ENCODE measurements around the gene SYT17.

Gene SYT17, protein sequence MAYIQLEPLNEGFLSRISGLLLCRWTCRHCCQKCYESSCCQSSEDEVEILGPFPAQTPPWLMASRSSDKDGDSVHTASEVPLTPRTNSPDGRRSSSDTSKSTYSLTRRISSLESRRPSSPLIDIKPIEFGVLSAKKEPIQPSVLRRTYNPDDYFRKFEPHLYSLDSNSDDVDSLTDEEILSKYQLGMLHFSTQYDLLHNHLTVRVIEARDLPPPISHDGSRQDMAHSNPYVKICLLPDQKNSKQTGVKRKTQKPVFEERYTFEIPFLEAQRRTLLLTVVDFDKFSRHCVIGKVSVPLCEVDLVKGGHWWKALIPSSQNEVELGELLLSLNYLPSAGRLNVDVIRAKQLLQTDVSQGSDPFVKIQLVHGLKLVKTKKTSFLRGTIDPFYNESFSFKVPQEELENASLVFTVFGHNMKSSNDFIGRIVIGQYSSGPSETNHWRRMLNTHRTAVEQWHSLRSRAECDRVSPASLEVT

DNA sequence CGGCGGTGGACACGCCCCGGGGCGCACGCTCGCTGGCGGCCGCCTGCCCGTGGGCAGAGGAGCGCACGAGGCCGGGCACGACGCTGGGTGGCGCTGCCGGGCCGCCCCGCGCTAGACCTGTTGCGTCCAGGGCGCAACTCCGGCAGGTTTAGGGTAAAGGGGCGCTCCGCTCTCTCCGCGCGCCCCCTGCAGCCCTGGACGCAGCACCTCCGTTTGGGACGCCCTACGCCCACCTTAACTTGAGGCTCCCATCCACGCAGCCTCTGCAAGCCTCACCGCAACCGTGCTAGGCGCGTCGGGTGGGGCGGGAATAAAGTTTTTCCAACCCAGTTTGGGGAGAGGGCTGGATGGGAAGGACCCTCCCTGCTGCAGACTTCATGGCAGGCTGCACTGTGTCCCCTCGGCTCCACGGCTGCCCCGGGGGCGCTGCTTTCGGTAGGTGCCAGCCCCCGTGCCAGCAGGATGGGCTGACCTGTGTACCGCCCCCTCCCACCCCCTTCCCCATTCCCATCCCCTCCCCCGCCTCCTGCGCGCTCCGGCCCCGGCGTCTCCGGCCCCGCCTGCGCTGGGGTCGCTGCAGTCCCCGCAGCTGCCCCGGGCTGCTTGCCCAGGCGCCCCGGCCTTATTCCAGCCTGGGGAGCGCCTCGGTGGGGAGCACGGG, at the start of gene SYT17:
Gene SYT17, plus strand, starts transcription at position 531 of the 661 bp plus-strand sequence. CDS start 407 bp downstream, outside the sequence.
- Mint-ChIP-seq H3K36me3 (ENCODE audit: low read depth) (no peaks in the 10 kb centered on the region), H3K4me3 (no peak within 1 kb of the TSS), H3K27ac (no peak within 1 kb of the TSS), H3K4me1 (ENCODE audit: low read depth) (peaks cover 3% of the 10 kb centered on the region), H3K9me3 (peaks cover 4% of the 10 kb centered on the region), H3K27me3 (peaks cover 44% of the 10 kb centered on the region)
- peak; percentile 52 for DNase-seq

- peaks cover 24% of the 10 kb centered on the region for H3K27me3 Mint-ChIP-seq
- peak overlapping the region; percentile 92 for H3K27ac Mint-ChIP-seq
- H3K4me3 Mint-ChIP-seq = peak overlapping the region; percentile 63
- H3K36me3 Mint-ChIP-seq (ENCODE audit: low read depth) = peaks cover 13% of the 10 kb centered on the region
- H3K9me3 Mint-ChIP-seq = no peaks in the 10 kb centered on the region
- no peak for DNase-seq
- H3K4me1 Mint-ChIP-seq (ENCODE audit: low read depth) = peaks cover 35% of the 10 kb centered on the region
These were observed 49.1 kb upstream of the SYT17 start for GRCh38 chr16:19118938-19119431.

DNA sequence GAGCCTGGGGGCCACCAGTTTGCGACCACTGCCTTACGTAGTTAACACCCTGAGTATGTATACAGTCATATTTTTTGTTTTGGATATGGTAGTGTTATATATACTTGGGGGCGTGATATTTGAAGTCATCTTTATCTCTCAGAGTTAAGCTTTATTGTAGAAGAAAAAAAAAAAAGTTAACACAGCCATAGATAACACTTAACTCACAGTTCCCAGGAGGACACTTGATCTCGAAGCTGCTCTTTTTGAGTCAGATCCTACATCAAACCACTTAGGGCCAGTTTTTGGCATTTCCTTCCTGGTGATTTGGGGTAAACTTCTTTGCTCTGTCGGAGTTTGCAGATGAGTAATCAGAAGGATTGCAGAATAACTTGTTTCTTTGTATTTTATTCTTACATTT, 48.5 kb upstream of the SYT17 start:
- Mint-ChIP-seq H3K36me3 (ENCODE audit: low read depth) (peaks cover 13% of the 10 kb centered on the region), H3K27ac (peak overlapping the region; percentile 92), H3K4me3 (peak overlapping the region; percentile 63), H3K27me3 (peaks cover 22% of the 10 kb centered on the region), H3K9me3 (no peaks in the 10 kb centered on the region), H3K4me1 (ENCODE audit: low read depth) (peaks cover 35% of the 10 kb centered on the region)
- no peak for DNase-seq

GRCh38 chr16:19123535-19124178, 44.4 kb upstream of the SYT17 start:
- no peak overlapping the region for H3K4me3 Mint-ChIP-seq
- DNase-seq = no peak
- peaks cover 36% of the 10 kb centered on the region for H3K4me1 Mint-ChIP-seq (ENCODE audit: low read depth)
- H3K36me3 Mint-ChIP-seq (ENCODE audit: low read depth) = peaks cover 6% of the 10 kb centered on the region
- peaks cover 2% of the 10 kb centered on the region for H3K9me3 Mint-ChIP-seq
- H3K27ac Mint-ChIP-seq = no peak overlapping the region
- H3K27me3 Mint-ChIP-seq = peaks cover 7% of the 10 kb centered on the region

DNA sequence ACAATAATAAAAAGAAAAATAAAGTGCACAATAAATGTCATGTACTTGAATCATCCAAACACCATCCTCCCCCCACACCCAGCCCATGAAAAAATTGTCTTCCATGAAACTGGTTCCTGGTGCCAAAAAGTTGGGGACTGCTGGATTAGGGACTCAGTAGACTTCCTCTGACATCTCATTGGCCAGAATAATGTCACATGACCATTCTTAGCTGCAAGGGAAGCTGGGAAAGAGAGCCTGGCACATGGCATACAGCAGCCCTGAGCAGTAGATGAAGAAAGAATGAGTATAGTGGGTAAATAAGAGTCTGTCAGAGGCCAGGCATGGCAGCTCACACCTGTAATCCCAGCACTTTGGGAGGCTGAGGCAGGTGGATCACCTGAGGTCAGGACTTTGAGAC, 41.7 kb upstream of the SYT17 start:
- DNase-seq = no peak
- Mint-ChIP-seq H3K4me3 (no peak overlapping the region), H3K36me3 (ENCODE audit: low read depth) (peaks cover 3% of the 10 kb centered on the region), H3K4me1 (ENCODE audit: low read depth) (peaks cover 37% of the 10 kb centered on the region), H3K27me3 (peaks cover 7% of the 10 kb centered on the region), H3K9me3 (peaks cover 2% of the 10 kb centered on the region), H3K27ac (no peak overlapping the region)

DNA sequence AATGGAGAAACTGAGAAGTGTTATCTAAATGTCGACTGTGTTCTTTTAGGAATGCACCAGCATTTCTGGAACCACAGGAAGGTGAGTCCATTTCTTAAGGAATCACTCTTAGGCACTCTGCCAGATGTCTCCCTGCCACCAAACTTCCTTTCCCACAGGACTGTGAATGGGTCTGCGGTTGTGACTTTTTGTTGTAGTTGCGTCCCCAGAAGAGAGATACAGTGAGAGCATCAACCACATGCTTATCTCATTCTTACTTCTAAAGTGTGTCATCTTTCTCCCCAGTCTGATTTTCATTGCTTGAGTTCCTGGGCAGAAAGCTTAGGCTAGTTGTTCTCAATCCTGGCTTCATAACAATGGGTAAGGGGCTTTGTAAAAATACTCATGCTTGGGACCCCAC, 40.8 kb upstream of the SYT17 start:
- peaks cover 2% of the 10 kb centered on the region for H3K9me3 Mint-ChIP-seq
- H3K36me3 Mint-ChIP-seq (ENCODE audit: low read depth) = peaks cover 3% of the 10 kb centered on the region
- peaks cover 41% of the 10 kb centered on the region for H3K4me1 Mint-ChIP-seq (ENCODE audit: low read depth)
- DNase-seq = no peak
- H3K27ac Mint-ChIP-seq = peak overlapping the region; percentile 67
- peak overlapping the region; percentile 37 for H3K4me3 Mint-ChIP-seq
- peaks cover 2% of the 10 kb centered on the region for H3K27me3 Mint-ChIP-seq

- DNase-seq = no peak
- Mint-ChIP-seq H3K9me3 (peaks cover 2% of the 10 kb centered on the region), H3K36me3 (ENCODE audit: low read depth) (peaks cover 3% of the 10 kb centered on the region), H3K27ac (peak overlapping the region; percentile 67), H3K4me3 (peak overlapping the region; percentile 37), H3K27me3 (peaks cover 2% of the 10 kb centered on the region), H3K4me1 (ENCODE audit: low read depth) (peaks cover 41% of the 10 kb centered on the region)
These were observed 40.3 kb upstream of the SYT17 start for GRCh38 chr16:19127674-19128131.

- Mint-ChIP-seq H3K27me3 (peaks cover 2% of the 10 kb centered on the region), H3K9me3 (peaks cover 2% of the 10 kb centered on the region), H3K36me3 (ENCODE audit: low read depth) (peaks cover 3% of the 10 kb centered on the region), H3K27ac (no peak overlapping the region), H3K4me1 (ENCODE audit: low read depth) (peaks cover 41% of the 10 kb centered on the region), H3K4me3 (no peak overlapping the region)
- no peak for DNase-seq
These were observed 39.4 kb upstream of the SYT17 start for GRCh38 chr16:19128454-19129200.

- H3K4me3 Mint-ChIP-seq = no peak overlapping the region
- no peaks in the 10 kb centered on the region for H3K27me3 Mint-ChIP-seq
- peaks cover 3% of the 10 kb centered on the region for H3K36me3 Mint-ChIP-seq (ENCODE audit: low read depth)
- peaks cover 41% of the 10 kb centered on the region for H3K4me1 Mint-ChIP-seq (ENCODE audit: low read depth)
- no peak for DNase-seq
- no peak overlapping the region for H3K27ac Mint-ChIP-seq
- H3K9me3 Mint-ChIP-seq = peaks cover 2% of the 10 kb centered on the region
These were observed 37.7 kb upstream of the SYT17 start for GRCh38 chr16:19130385-19130784.

DNA sequence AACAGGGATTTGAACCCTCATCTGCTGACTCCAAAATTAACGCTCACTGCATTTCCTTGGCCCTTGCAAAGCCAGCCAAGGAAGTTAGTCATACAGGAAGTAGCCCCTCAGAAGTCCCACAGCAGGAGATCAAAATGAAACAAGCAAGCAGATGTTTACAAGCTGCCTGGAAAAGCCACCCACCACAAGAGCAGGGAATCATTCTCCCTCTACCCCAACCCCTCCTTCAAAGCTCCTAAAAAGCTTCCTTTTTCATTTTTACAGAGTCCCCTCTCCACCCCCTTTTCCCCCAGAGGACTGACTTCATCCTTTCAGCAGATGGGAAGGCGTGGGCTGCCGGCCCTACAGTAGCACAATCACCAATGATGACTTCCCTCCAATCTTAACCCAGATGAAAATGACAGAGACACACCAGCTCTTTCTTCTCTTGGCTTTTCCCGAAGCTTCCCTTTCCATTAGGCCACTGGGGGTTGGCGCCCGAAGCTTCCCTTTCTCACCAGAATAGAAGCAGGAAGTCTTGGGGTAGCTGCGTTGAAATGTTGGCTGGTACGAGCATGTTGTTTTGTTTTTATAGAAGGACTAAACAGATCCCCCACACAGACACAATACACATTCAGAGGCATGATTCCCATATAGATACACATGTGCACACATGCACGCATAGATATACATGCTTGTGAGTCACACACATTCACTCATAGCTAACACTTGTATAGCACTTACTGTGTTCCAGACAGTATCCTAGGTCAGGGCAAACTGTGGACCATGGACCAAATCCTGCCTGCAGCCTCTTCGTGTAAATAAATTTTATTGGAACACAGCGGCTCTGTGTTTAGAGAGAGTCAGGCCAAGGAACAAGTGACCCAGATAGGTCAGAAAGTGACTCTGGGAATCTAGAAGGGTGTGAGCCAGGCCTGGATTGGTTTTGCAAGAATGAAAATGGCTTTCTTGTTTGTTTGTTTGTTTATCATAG, 36.9 kb upstream of the SYT17 start:
- no peak for DNase-seq
- peaks cover 2% of the 10 kb centered on the region for H3K9me3 Mint-ChIP-seq
- H3K27me3 Mint-ChIP-seq = peaks cover under 1% of the 10 kb centered on the region
- peak overlapping the region; percentile 6 for H3K4me3 Mint-ChIP-seq
- peak overlapping the region; percentile 74 for H3K27ac Mint-ChIP-seq
- H3K4me1 Mint-ChIP-seq (ENCODE audit: low read depth) = peaks cover 41% of the 10 kb centered on the region
- peaks cover 3% of the 10 kb centered on the region for H3K36me3 Mint-ChIP-seq (ENCODE audit: low read depth)

GRCh38 chr16:19131825-19132218, 36.2 kb upstream of the SYT17 start:
- Mint-ChIP-seq H3K27ac (no peak overlapping the region), H3K4me1 (ENCODE audit: low read depth) (peaks cover 39% of the 10 kb centered on the region), H3K36me3 (ENCODE audit: low read depth) (peaks cover 3% of the 10 kb centered on the region), H3K27me3 (peaks cover 2% of the 10 kb centered on the region), H3K9me3 (peaks cover 2% of the 10 kb centered on the region), H3K4me3 (no peak overlapping the region)
- no peak for DNase-seq

GRCh38 chr16:19132255-19132654, 35.8 kb upstream of the SYT17 start:
- Mint-ChIP-seq H3K36me3 (ENCODE audit: low read depth) (no peaks in the 10 kb centered on the region), H3K9me3 (no peaks in the 10 kb centered on the region), H3K27ac (no peak overlapping the region), H3K27me3 (peaks cover 2% of the 10 kb centered on the region), H3K4me1 (ENCODE audit: low read depth) (peaks cover 35% of the 10 kb centered on the region), H3K4me3 (no peak overlapping the region)
- DNase-seq = no peak

- Mint-ChIP-seq H3K4me1 (ENCODE audit: low read depth) (peaks cover 29% of the 10 kb centered on the region), H3K4me3 (no peak overlapping the region), H3K9me3 (no peaks in the 10 kb centered on the region), H3K27ac (no peak overlapping the region), H3K36me3 (ENCODE audit: low read depth) (no peaks in the 10 kb centered on the region), H3K27me3 (peaks cover 2% of the 10 kb centered on the region)
- DNase-seq = no peak
These were observed 35.1 kb upstream of the SYT17 start for GRCh38 chr16:19132898-19133297.
